Glomerular endothelial cell (primary cell): Measurements from ENCODE around the gene INTS7. TPM values are rescaled to one million over a fixed set of nuclear protein-coding genes. Genes with fewer than 3 reads are reported as not detected.
"Not testable (repeated sequence)": the region's sequence is repeated elsewhere in the genome, so short reads cannot be mapped to it uniquely, and the experiment has no call there.

Experiments
- DNase-seq: peaks from one replicate; pipeline ENCODE4 v3.0.0-alpha.2; 2011; ENCODE audit warnings: low read depth, low spot score; ENCODE audit errors: extremely low read depth
- total RNA-seq: library from RNA; depleted of rRNA; stranded (reverse); fragments of >200 nt; gene quantifications from 2 replicates; pipeline ENCODE4 v1.2.3, GENCODE V29; 2015

Gene INTS7
- total RNA-seq, 1 donor from 2014 or later: 15.3 TPM

DNA sequence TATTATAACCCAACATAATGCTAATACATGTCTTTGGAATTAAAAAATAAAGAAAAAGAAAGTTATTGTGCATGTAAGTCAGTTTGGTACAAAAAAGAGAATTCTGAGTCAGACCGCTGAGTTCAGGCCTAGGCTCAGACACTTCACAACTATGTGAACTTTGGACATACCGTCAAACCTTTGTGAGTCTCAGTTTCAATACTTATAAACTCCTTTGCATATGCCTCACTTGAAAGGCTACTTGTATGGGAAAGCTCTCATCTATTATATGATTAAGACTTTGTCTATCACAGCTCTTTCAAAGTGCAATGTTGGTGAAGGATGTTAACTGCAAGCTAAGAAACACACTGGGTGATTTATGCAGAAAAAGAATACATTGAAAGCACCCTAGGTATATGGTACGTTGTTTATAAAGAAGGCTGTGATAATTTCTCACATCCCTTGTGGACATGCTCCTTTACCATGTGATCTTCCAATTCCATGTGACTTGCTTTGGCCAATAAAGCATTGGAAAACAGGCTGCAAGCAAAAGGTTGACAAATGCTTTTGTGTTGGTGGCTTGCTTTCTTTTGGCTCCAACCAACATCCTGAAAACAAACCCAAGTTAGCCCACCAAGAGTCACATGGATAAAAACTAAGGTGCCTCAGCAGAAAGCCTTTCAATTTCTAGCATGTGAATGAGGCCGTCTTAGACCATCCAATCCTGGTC, 49.6 kb downstream of the INTS7 start:
- DNase-seq: no peak

GRCh38 chr1:211978596-211978995, 56.8 kb downstream of the INTS7 start:
- no peak for DNase-seq

- no peak for DNase-seq
Measured at GRCh38 chr1:211975152-211975941, 60.0 kb downstream of the INTS7 start.

DNA sequence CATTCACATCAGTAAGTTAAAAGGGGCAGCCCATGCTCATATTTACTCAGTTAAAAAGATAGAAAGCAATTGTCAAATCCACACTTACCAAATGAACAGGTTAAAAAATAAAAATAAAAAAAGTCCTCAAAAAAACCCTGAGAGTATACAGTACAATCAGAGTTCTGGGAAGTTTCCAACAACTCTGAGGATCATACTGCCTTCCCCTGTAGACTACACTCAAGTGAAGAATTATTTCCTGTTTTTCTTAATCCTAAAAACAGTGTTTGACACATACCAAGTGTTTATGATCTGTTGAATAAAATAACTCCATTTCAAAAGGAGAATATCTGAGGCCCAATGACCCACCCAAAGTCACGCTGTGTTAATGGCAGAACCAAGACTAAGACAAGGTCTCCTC, 61.8 kb downstream of the INTS7 start:
- no peak for DNase-seq

- no peak for DNase-seq
Measured at GRCh38 chr1:211968200-211968834, 67.0 kb downstream of the INTS7 start.

- no peak for DNase-seq
Measured at GRCh38 chr1:211967704-211968103, 67.7 kb downstream of the INTS7 start.

GRCh38 chr1:211965108-211965805, 70.1 kb downstream of the INTS7 start:
- no peak for DNase-seq

GRCh38 chr1:211959680-211960079, 75.7 kb downstream of the INTS7 start:
- DNase-seq: no peak

- no peak for DNase-seq
Measured at GRCh38 chr1:211959221-211959620, 76.1 kb downstream of the INTS7 start.

DNA sequence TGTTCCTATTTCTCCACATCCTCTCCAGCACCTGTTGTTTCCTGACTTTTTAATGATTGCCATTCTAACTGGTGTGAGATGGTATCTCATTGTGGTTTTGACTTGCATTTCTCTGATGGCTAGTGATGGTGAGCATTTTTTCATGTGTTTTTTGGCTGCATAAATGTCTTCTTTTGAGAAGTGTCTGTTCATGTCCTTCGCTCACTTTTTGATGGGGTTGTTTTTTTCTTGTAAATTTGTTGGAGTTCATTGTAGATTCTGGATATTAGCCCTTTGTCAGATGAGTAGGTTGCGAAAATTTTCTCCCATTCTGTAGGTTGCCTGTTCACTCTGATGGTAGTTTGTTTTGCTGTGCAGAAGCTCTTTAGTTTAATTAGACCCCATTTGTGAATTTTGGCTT, 81.3 kb downstream of the INTS7 start:
- not testable (repeated sequence) for DNase-seq

- not testable (repeated sequence) for DNase-seq
Measured at GRCh38 chr1:211953543-211953942, 81.8 kb downstream of the INTS7 start.

GRCh38 chr1:211952299-211952698, 83.1 kb downstream of the INTS7 start:
- no peak for DNase-seq

DNA sequence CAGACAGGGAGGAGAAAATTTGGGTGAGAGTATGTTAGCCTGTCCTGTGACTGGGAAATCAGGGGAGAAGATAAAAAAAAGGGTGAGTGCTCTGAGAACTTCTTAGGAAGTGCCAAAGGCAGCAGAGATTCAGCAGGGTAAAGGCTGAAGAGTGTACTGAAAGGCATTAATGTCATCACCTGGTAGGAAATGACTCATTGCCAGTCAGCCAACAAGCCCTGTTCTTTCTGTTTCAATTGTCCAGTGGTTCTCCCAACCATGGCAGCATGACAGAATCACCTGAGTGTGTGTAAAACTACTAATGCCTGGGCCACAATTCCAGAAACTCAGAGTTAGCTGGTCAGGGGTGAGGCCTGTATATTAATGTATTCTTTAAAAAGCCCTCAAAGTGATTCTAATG, 83.5 kb downstream of the INTS7 start:
- peak; percentile 42 for DNase-seq

GRCh38 chr1:211948377-211948776, 87.0 kb downstream of the INTS7 start:
- DNase-seq: no peak

DNA sequence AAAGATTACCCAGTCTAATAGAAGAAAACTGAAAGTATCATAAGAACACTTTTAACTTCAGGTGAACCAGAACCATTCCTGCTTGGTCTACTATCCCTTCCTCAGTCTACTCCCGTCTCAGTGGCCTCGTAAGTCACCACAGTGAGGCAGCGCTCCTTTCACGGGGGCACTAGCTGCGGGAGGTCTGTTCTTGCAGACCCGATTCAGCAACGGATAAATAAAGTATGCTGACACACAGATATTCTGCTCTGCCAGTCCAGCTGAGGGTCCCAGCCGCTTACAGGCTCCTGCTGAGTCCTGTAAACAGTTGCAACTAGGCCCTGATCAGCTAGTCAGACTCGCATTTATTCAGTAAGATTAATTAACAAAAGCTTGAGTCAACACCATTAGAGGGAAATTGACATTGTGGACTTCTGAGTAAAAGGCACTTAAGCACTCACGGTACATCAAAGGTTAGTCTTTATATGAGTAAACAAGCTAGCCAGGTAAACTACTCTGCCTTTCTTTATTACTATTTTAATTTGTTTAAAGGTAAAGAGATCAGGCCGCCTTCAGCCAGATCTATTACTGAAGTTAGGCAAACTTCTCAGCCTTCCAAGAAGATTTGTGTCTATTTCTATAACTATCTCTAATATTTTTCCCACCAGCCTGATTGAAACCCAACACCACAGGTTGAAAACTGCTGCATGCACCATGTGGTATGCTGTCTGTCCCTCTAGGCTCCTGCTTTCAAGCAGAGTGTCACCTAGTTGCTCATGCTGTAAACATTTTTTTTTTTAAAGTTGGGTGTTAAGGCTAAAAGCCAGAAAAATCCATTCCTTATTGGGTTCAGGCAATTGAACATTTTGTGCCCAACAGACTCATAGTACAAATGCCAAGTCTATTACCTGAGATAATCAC, 87.7 kb downstream of the INTS7 start:
- DNase-seq: no peak

GRCh38 chr1:211944733-211945500, 90.4 kb downstream of the INTS7 start:
- no peak for DNase-seq

DNA sequence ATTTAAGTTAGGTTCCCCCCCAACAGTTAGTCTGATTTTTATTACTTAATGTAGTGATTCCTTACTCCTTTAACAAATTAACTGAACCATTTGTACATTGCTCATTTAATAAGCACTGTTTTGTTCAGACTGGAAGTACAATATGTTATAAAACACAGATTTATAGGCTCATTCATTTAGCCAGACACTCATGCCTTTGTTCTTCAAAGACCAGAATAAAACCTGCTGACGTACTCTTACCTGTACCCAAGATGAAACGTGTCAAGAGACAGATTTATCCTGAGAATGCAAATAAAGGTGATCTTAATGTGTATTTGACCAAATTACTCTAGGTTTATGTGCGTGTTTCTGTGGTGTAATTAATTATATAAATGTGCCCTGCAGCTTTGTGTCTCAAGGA, 92.8 kb downstream of the INTS7 start:
- DNase-seq: no peak

DNA sequence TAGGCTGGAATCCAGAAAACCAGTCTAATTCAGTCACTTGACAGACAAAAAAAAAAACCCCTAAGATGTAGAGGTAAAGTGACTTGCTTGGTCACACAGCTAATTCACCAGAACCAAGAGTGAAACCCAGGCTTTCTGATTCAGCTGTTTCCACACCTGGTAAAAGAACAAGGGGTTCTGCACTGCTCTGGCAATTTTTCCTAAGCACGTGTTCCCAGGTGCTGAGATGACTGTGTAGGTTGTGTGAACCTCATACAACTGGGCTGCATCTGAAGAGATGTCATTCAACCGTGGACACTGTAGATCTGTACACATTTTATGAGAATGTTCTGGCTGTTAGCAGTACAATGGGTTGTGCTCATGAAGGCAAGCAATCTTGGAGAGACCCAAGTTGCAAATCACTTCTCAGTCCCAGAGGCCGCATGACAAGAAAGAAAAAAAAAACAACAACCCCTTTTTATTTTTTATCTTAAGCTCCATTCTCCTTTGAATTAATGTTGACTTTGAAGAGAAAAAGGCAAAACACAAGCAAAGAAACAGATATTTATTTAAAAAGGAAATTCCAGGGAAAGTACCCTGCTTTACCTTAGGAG, 95.4 kb downstream of the INTS7 start:
- no peak for DNase-seq

GRCh38 chr1:211938561-211938997, 96.8 kb downstream of the INTS7 start:
- no peak for DNase-seq
